HG03442 (cell line): Measurements from ENCODE around the gene HSD17B2.
"Not testable (repeated sequence)": the region's sequence is repeated elsewhere in the genome, so short reads cannot be mapped to it uniquely, and the experiment has no call there.

ENCODE experiments used
- ATAC-seq: cut with Tn5 transposase; IDR thresholded peaks from one replicate; pipeline ENCODE4 v1.9.1; 2021; ENCODE audit warnings: mild to moderate bottlenecking, moderate library complexity; ENCODE audit not compliant: unreplicated experiment

Gene HSD17B2

GRCh38 chr16:82118749-82119148 is 83.7 kb downstream of the HSD17B2 start:
- ATAC-seq, result no peak

- ATAC-seq, result no peak
Measured at GRCh38 chr16:82119405-82119804, 84.4 kb downstream of the HSD17B2 start.

GRCh38 chr16:82124651-82125050 is 89.6 kb downstream of the HSD17B2 start:
- ATAC-seq, result no peak

- no peak for ATAC-seq
Measured at GRCh38 chr16:82129881-82130280, 94.8 kb downstream of the HSD17B2 start.

- ATAC-seq, result no peak
Measured at GRCh38 chr16:82133798-82134197, 98.7 kb downstream of the HSD17B2 start.

GRCh38 chr16:82134846-82135245 is 99.8 kb downstream of the HSD17B2 start:
- no peak for ATAC-seq

GRCh38 chr16:82135844-82136243 is 100.8 kb downstream of the HSD17B2 start:
- ATAC-seq, result no peak

- ATAC-seq, result no peak
Measured at GRCh38 chr16:82136956-82137821, 102.1 kb downstream of the HSD17B2 start.

- no peak for ATAC-seq
Measured at GRCh38 chr16:82137822-82138167, 102.7 kb downstream of the HSD17B2 start.

- no peak for ATAC-seq
Measured at GRCh38 chr16:82138478-82139285, 103.6 kb downstream of the HSD17B2 start.

- ATAC-seq, result not testable (repeated sequence)
Measured at GRCh38 chr16:82139286-82139571, 104.2 kb downstream of the HSD17B2 start.

- ATAC-seq, result no peak
Measured at GRCh38 chr16:82146556-82146955, 111.5 kb downstream of the HSD17B2 start.

GRCh38 chr16:82146957-82147356 is 111.9 kb downstream of the HSD17B2 start:
- ATAC-seq, result no peak

GRCh38 chr16:82147546-82147945 is 112.5 kb downstream of the HSD17B2 start:
- ATAC-seq, result no peak
